ENCODE results near the gene FSTL4.
A peak's percentile ranks its signal among the peaks of the same experiment; 100 is the strongest.

Gene FSTL4

DNA sequence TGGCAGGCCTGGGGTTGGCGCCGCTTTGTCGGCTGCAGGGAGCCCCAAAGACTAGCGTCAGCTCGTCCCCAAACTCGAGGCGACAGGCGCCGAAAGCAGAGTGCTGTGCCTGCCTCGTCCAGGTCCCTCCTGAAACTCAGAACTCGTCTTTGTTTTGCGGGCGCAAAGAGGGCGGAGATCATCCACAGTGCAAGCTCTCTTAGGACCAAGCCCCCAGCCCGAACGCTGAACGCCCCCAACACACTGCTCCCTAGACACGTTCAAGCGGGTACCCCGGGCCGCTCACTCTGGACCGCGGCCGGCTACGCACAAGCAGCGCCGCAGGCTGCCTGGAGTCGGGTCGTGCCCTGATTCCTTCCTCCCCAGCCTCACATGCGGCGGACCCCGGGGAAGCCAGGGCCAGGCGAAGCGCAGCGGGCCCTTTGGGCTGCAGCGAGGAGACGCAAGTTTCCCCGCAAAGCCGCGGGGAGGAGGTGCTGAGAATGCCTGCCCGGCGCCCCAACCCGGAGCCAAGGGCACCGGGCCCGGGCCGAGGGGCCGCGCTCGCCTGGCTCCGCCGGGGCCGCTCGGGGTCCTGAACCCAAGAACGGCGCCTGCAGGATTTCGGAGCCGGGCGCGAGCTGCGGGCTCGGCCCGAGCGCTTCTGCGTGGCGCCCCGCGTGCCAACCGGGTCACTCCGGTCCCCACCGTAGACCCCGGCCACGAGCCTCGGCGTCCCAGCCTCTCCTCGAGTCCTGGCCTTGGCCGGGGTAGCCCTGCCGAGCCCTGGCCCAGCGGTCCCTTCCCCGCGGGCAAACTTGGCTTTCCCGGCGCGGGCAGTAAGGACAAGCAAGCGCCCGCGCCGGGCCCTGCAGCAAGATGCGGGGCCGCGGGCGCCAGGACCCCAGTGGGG is 738 bp downstream of the FSTL4 start:
- H3K4me3 ChIP-seq (replicated peaks; ENCODE audit: low read depth, low read length): no peak overlapping the region
- no peak for DNase-seq (ENCODE audit: low read depth)
- TF ChIP-seq CTCF (IDR thresholded peaks at IDR 0.05; ENCODE audit: low read length, missing control alignments): no peak

DNA sequence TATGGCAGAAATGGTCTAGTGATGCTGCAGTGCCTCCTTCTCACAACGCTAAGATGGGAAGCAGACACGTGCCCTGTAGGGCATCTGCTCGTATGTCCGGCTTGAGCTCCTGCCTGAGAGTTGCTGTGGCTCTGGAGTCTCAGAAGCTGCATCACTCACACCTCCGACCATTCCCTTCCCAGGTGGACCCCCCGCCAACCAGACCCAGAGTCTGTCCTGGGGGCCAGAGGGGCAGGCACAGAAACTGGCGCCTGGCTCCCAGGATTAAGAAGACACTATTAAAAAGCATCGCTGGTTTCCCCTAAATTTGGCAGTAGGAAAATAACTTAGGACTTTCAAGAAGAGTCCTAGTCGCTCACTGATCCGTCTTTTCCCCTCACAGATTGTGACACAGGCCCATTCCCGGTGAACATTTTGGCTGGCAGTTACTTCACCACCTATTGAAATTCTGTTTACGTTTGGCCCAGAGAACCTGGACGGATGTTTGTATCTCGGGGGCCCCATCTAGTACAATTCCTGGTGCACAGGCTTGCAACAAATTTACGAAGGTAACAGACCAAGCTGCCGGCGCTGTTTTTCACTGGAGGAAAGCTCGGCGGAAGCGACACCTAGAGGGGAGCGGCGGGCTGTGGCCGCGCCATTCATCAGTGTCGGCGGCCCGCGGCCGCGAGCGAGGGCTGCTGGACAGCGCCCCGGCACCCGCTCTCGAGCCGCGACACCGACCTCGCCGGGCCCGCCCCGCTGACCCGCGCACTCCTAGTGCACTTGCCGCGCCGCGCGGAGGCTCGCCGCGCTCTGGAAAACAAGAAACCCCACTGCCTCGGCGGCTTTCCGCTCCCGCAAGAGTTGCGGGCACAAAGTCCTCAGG is 1.6 kb downstream of the FSTL4 start:
- peak; percentile 32 for TF ChIP-seq CTCF (IDR thresholded peaks at IDR 0.05; ENCODE audit: low read length, missing control alignments)
- peak; percentile 28 for DNase-seq (ENCODE audit: low read depth)
- H3K4me3 ChIP-seq (replicated peaks; ENCODE audit: low read depth, low read length): no peak overlapping the region

DNA sequence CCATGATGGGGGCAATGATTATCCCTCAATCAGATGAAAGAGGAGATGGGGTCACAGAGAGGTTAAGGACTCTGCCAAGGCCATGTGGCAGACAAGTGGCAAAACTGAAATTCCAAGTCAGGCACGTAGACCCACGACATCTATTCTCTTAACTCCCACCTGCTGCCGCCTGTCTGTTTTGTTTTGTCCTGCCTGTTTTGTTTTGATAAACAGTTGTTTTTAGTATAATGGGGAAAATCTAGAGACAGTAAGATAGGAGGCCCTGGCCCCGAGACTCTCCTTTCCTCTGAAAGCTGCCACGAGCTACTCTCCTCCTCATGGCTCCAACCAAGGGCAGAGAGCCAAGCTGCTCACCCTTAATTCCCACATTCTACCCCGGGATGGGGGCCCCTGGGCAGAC is 4.9 kb downstream of the FSTL4 start:
- no peak for TF ChIP-seq CTCF (IDR thresholded peaks at IDR 0.05; ENCODE audit: low read length, missing control alignments)
- no peak overlapping the region for H3K4me3 ChIP-seq (replicated peaks; ENCODE audit: low read depth, low read length)
- no peak for DNase-seq (ENCODE audit: low read depth)

- H3K4me3 ChIP-seq (replicated peaks; ENCODE audit: low read depth, low read length): no peak overlapping the region
- no peak for DNase-seq (ENCODE audit: low read depth)
- TF ChIP-seq CTCF (IDR thresholded peaks at IDR 0.05; ENCODE audit: low read length, missing control alignments): no peak
These were observed 5.5 kb downstream of the FSTL4 start for GRCh38 chr5:133606835-133607234.

DNA sequence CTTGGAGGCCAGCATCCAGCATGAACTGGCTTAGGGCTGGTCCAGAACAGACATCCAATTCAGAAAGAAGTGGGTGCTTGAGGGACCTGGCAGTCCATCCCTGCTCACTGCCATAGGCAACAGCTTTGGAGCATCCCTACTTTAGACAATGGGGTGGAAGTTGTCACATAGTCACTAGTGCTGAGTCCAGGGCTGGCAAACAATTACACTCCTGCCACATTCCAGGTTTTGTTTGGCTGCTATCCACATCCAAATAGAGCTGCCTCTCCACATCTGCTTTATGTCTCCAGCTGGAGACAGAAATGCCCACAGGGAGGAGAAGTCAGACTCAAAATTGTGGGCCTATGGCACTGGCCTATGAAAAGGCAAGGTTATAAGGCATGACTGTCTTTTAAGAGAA is 7.0 kb downstream of the FSTL4 start:
- TF ChIP-seq CTCF (IDR thresholded peaks at IDR 0.05; ENCODE audit: low read length, missing control alignments): no peak
- H3K4me3 ChIP-seq (replicated peaks; ENCODE audit: low read depth, low read length): no peak overlapping the region
- DNase-seq (ENCODE audit: low read depth): no peak

DNA sequence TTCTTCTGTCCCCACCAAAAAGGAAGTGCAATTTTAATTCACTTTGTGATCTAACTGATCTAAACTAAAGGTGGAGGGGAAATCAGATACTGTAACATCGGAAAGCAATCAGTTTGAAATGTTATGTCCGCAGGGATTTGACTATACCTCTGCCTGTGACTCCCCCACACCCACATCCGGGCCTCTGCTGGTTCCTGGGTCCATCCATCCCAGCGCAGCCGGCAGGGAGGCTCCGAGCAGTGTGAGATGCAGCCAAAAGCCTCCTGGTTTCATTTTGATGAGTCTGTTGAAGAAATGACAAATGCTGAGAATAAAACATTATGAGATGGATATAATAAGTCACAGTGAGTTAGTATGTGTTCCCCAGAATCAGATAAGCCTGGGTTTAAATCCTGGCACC is 8.6 kb downstream of the FSTL4 start:
- DNase-seq (ENCODE audit: low read depth): no peak
- no peak for TF ChIP-seq CTCF (IDR thresholded peaks at IDR 0.05; ENCODE audit: low read length, missing control alignments)
- H3K4me3 ChIP-seq (replicated peaks; ENCODE audit: low read depth, low read length): no peak overlapping the region
